DOHH2 (cell line): Measurements from ENCODE around the gene FAM240B.

ENCODE experiments used
- H3F3A ChIP-seq: fragments of 200-600 bp; sonication (generic), shearing (Covaris generic); 2 replicates; pipeline ENCODE4 v1.6.0; 2016; ENCODE audit warnings: antibody characterized with exemption, mild to moderate bottlenecking; ENCODE audit not compliant: control insufficient read depth, insufficient read depth
- H3K27ac ChIP-seq: fragments of 200-600 bp; sonication (generic); 2 replicates; pipeline ENCODE4 v1.5.1; 2014; ENCODE audit warnings: low read depth, mild to moderate bottlenecking, low read length, moderate library complexity
- H3K27me3 ChIP-seq: fragments of 200-600 bp; sonication (generic); 2 replicates; pipeline ENCODE4 v1.6.1; 2014; ENCODE audit warnings: mild to moderate bottlenecking, low read length, mixed read lengths; ENCODE audit not compliant: control insufficient read depth
- H3K36me3 ChIP-seq: fragments of 200-600 bp; sonication (generic); 2 replicates; pipeline ENCODE4 v1.6.1; 2014; ENCODE audit warnings: mild to moderate bottlenecking, low read length, moderate library complexity, mixed read lengths; ENCODE audit not compliant: control insufficient read depth
- H3K4me1 ChIP-seq: fragments of 200-600 bp; sonication (generic); 2 replicates; pipeline ENCODE4 v1.6.1; 2014; ENCODE audit warnings: mild to moderate bottlenecking, low read length, mixed read lengths; ENCODE audit not compliant: control insufficient read depth
- H3K4me2 ChIP-seq: fragments of 200-600 bp; sonication (generic); 2 replicates; pipeline ENCODE4 v1.6.0; 2014; ENCODE audit warnings: mild to moderate bottlenecking, low read length, moderate library complexity
- H3K4me3 ChIP-seq: fragments of 200-600 bp; sonication (generic); 2 replicates; pipeline ENCODE4 v1.5.1; 2014; ENCODE audit warnings: mild to moderate bottlenecking, low read length, mixed read lengths
- H3K79me2 ChIP-seq: fragments of 200-600 bp; sonication (generic); 2 replicates; pipeline ENCODE4 v1.6.1; 2014; ENCODE audit warnings: mild to moderate bottlenecking, low read length, mixed read lengths; ENCODE audit not compliant: control insufficient read depth
- H3K9me2 ChIP-seq: fragments of 200-600 bp; sonication (generic); replicated peaks from 2 replicates; pipeline ENCODE4 v1.6.1; 2014; ENCODE audit warnings: mild to moderate bottlenecking, low read length, mixed read lengths; ENCODE audit not compliant: control insufficient read depth
- H3K9me3 ChIP-seq: fragments of 200-600 bp; sonication (generic); 2 replicates; pipeline ENCODE4 v1.6.1; 2014; ENCODE audit warnings: antibody characterized with exemption, low read length, mixed read lengths; ENCODE audit not compliant: control insufficient read depth, insufficient read depth
- H4K20me1 ChIP-seq: fragments of 200-600 bp; sonication (generic); 2 replicates; pipeline ENCODE4 v1.6.0; 2014; ENCODE audit warnings: low read depth, mild to moderate bottlenecking, antibody characterized with exemption, low read length, moderate library complexity; ENCODE audit not compliant: control insufficient read depth, insufficient read depth
- CTCF ChIP-seq: fragments of 200-600 bp; sonication (generic); IDR thresholded peaks from one replicate; pipeline ENCODE4 v1.5.1; 2014; ENCODE audit warnings: antibody characterized with exemption, mild to moderate bottlenecking, low read depth, low read length; ENCODE audit not compliant: poor library complexity, severe bottlenecking
- EZH2phosphoT487 ChIP-seq: fragments of 200-600 bp; sonication (generic); IDR thresholded peaks from 2 replicates; pipeline ENCODE4 v1.6.1; 2017; ENCODE audit warnings: borderline replicate concordance, mild to moderate bottlenecking, antibody characterized with exemption, low read length, moderate library complexity, mixed read lengths

Gene FAM240B

GRCh38 chr9:38651400-38652042, 68.4 kb downstream of the FAM240B start:
- H3K27ac ChIP-seq = no peak overlapping the region
- H3K36me3 ChIP-seq = no peaks in the 10 kb centered on the region
- H3K79me2 ChIP-seq = no peaks in the 10 kb centered on the region
- no peak overlapping the region for H3K4me3 ChIP-seq
- H4K20me1 ChIP-seq = no peaks in the 10 kb centered on the region
- H3K9me2 ChIP-seq = no peaks in the 10 kb centered on the region
- H3K9me3 ChIP-seq = no peaks in the 10 kb centered on the region
- no peak for TF ChIP-seq EZH2phosphoT487
- TF ChIP-seq CTCF = no peak
- no peaks in the 10 kb centered on the region for H3K4me1 ChIP-seq
- H3F3A ChIP-seq = no peaks in the 10 kb centered on the region
- H3K27me3 ChIP-seq = no peaks in the 10 kb centered on the region
- H3K4me2 ChIP-seq = no peak overlapping the region

- no peak for TF ChIP-seq EZH2phosphoT487
- TF ChIP-seq CTCF = no peak
- H3K9me3 ChIP-seq = no peaks in the 10 kb centered on the region
- no peaks in the 10 kb centered on the region for H3K27me3 ChIP-seq
- no peaks in the 10 kb centered on the region for H3K79me2 ChIP-seq
- H3K9me2 ChIP-seq = no peaks in the 10 kb centered on the region
- no peaks in the 10 kb centered on the region for H3K36me3 ChIP-seq
- no peaks in the 10 kb centered on the region for H4K20me1 ChIP-seq
- no peak overlapping the region for H3K4me2 ChIP-seq
- H3F3A ChIP-seq = no peaks in the 10 kb centered on the region
- H3K4me1 ChIP-seq = no peaks in the 10 kb centered on the region
- H3K27ac ChIP-seq = no peak overlapping the region
- no peak overlapping the region for H3K4me3 ChIP-seq
These were observed 69.4 kb downstream of the FAM240B start for GRCh38 chr9:38650564-38650963.

GRCh38 chr9:38649731-38650363, 70.1 kb downstream of the FAM240B start:
- Histone ChIP-seq H3K4me2 (no peak overlapping the region), H3K4me1 (no peaks in the 10 kb centered on the region), H3K36me3 (no peaks in the 10 kb centered on the region), H3K27me3 (no peaks in the 10 kb centered on the region), H3K9me3 (no peaks in the 10 kb centered on the region), H3K4me3 (no peak overlapping the region), H4K20me1 (no peaks in the 10 kb centered on the region), H3F3A (no peaks in the 10 kb centered on the region), H3K27ac (no peak overlapping the region), H3K9me2 (no peaks in the 10 kb centered on the region), H3K79me2 (no peaks in the 10 kb centered on the region)
- no peak for TF ChIP-seq CTCF
- TF ChIP-seq EZH2phosphoT487 = no peak
